ENCODE measurements around the gene ZNF230. TPM values are rescaled to one million over a fixed set of nuclear protein-coding genes. Genes with fewer than 3 reads are reported as not detected.

ZNF230 gene
- polyA plus RNA-seq, 1 experiment, result 4.0 TPM

DNA sequence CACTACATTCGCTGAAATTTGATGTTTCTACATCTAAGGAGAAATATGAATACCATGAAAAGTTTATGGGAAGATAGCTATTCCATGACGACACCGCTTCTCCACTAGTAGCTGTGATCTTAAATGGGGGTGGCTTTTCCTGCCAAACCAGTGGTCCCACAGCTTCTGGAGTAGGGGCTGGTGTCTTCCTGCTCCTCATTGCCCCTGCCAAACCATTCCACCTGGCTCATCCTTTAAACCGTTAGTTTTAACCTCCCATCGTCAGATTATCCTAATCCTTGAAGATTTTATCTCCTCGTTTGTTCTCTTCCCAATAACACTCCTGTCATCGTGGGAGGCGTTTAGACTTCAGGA, 568 bp upstream of the ZNF230 start:
- Histone ChIP-seq H3K27ac (ENCODE audit: low read depth, low read length) (peak overlapping the region; percentile 68), H3K9me3 (ENCODE audit: control insufficient read depth, insufficient read depth, low read length) (peaks cover 7% of the 10 kb centered on the region; the same call in 1 of the 2 replicates), H3K4me3 (ENCODE audit: low read depth, low read length) (peak overlapping the region; percentile 95), H3K27me3 (ENCODE audit: control insufficient read depth, insufficient read depth, low read length) (no peaks in the 10 kb centered on the region)
- ChIA-PET POLR2A (no interaction called here), CTCF (interaction anchor here (1.1 kb wide), 1 partner anchor 193 kb away, joined by 3 read pairs; no protein-coding TSS in a partner anchor)
- DNase-seq (ENCODE audit: low read depth, low spot score), result no peak
- TF ChIP-seq, protein P1, sequence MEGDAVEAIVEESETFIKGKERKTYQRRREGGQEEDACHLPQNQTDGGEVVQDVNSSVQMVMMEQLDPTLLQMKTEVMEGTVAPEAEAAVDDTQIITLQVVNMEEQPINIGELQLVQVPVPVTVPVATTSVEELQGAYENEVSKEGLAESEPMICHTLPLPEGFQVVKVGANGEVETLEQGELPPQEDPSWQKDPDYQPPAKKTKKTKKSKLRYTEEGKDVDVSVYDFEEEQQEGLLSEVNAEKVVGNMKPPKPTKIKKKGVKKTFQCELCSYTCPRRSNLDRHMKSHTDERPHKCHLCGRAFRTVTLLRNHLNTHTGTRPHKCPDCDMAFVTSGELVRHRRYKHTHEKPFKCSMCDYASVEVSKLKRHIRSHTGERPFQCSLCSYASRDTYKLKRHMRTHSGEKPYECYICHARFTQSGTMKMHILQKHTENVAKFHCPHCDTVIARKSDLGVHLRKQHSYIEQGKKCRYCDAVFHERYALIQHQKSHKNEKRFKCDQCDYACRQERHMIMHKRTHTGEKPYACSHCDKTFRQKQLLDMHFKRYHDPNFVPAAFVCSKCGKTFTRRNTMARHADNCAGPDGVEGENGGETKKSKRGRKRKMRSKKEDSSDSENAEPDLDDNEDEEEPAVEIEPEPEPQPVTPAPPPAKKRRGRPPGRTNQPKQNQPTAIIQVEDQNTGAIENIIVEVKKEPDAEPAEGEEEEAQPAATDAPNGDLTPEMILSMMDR (IDR thresholded peaks at IDR 0.05; ENCODE audit: low read depth, low read length), result no peak

DNA sequence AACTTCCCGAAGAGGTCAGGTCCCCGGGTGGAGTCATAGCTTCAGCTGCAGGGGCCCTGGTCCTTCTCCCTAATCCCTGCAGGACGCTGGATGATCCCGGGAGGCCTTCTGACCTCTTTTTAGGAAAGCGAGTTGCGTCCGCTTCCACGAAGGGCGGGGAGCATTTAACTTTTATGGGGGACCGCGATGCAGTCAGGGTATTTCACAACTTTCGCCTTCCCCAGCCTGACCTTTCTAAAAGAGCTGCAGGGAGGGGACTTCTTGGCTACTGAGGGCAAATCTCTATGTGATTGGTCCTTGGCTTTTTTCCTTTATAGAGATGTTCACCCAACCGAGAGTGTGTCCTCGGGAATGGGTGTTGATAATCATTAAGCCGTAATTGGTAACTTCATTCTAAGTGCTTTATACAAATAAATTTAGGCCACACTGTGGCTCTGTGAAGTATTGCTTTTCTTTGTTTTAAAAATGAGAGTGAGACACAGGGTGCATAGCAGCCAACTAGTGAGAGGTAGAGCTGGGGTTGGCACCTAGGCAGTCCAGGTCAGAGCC, 778 bp downstream of the ZNF230 start:
- H3K9me3 ChIP-seq (ENCODE audit: control insufficient read depth, insufficient read depth, low read length), result peaks cover 10% of the 10 kb centered on the region
- ChIA-PET CTCF (interaction anchor here (0.8 kb wide), 1 partner anchor 20 kb away, joined by 3 read pairs; no protein-coding TSS in a partner anchor), POLR2A (no interaction called here)
- H3K27me3 ChIP-seq (ENCODE audit: control insufficient read depth, insufficient read depth, low read length), result no peaks in the 10 kb centered on the region
- H3K4me3 ChIP-seq (ENCODE audit: low read depth, low read length), result peak overlapping the region; percentile 95
- DNase-seq (ENCODE audit: low read depth, low spot score), result no peak
- H3K27ac ChIP-seq (ENCODE audit: low read depth, low read length), result no peak overlapping the region
- TF ChIP-seq, protein P1 (IDR thresholded peaks at IDR 0.05; ENCODE audit: low read depth, low read length), result no peak

DNA sequence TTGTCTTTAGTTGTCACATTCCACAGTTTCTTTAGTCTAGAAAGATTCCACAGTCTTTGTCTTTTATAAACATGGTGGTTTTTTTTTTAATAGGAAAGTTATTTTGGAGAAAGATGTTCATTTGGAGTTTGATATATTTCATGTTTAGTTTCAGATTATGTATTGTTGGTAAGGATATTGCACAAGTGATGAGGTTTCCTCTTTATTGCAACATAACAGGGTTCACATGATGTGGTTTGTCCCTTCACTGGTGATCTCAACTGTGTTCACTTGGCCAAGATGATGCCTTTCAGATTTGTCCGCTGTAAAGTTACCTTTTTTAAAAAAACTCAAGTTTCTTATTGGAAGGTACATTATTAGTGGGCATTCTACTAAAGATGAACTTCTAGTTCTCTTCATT, 3.2 kb downstream of the ZNF230 start:
- Histone ChIP-seq H3K27me3 (ENCODE audit: control insufficient read depth, insufficient read depth, low read length) (no peaks in the 10 kb centered on the region), H3K27ac (ENCODE audit: low read depth, low read length) (no peak overlapping the region), H3K4me3 (ENCODE audit: low read depth, low read length) (no peak overlapping the region), H3K9me3 (ENCODE audit: control insufficient read depth, insufficient read depth, low read length) (peaks cover 28% of the 10 kb centered on the region)
- no peak for DNase-seq (ENCODE audit: low read depth, low spot score)
- ChIA-PET CTCF (no interaction called here), POLR2A (no interaction called here)
- TF ChIP-seq, protein P1 (IDR thresholded peaks at IDR 0.05; ENCODE audit: low read depth, low read length), result no peak

DNA sequence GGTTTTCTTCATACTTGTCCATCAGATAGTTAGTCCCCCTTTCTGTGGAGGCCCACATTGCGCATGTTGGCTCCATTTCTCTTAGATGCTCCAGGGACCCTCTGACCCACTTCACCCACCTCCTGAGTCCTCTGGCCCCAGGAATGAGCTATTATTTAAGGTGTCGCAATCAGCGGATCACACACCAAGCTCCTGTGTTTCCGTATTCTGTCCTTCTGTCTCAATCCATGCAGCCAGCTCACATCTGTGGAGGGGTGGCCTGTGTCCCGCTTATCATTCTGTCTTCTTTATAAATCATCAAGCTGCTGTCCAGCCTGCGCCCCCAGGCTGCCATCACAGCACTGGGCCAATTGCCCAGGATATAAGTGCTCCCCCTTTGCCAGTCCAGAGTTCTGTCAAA, 4.7 kb downstream of the ZNF230 start:
- Histone ChIP-seq H3K4me3 (ENCODE audit: low read depth, low read length) (no peak overlapping the region), H3K27ac (ENCODE audit: low read depth, low read length) (no peak overlapping the region), H3K27me3 (ENCODE audit: control insufficient read depth, insufficient read depth, low read length) (no peaks in the 10 kb centered on the region), H3K9me3 (ENCODE audit: control insufficient read depth, insufficient read depth, low read length) (peaks cover 31% of the 10 kb centered on the region)
- TF ChIP-seq, protein P1 (IDR thresholded peaks at IDR 0.05; ENCODE audit: low read depth, low read length), result no peak
- POLR2A ChIA-PET, result no interaction called here
- DNase-seq (ENCODE audit: low read depth, low spot score), result no peak
- CTCF ChIA-PET, result no interaction called here

DNA sequence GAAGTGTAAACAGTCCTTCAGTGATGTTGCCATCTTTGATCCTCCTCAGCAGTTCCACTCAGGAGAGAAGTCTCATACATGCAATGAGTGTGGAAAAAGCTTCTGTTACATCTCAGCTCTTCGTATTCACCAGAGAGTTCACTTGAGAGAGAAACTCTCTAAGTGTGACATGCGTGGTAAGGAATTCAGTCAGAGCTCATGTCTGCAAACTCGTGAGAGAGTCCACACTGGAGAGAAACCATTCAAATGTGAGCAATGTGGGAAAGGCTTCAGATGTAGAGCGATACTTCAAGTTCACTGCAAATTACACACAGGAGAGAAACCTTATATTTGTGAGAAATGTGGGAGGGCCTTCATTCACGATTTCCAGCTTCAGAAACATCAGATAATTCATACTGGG, 7.7 kb downstream of the ZNF230 start:
- no peak for DNase-seq (ENCODE audit: low read depth, low spot score)
- Histone ChIP-seq H3K4me3 (ENCODE audit: low read depth, low read length) (no peak overlapping the region), H3K9me3 (ENCODE audit: control insufficient read depth, insufficient read depth, low read length) (peaks cover 34% of the 10 kb centered on the region), H3K27ac (ENCODE audit: low read depth, low read length) (no peak overlapping the region), H3K27me3 (ENCODE audit: control insufficient read depth, insufficient read depth, low read length) (no peaks in the 10 kb centered on the region)
- ChIA-PET POLR2A (no interaction called here), CTCF (no interaction called here)
- TF ChIP-seq, protein P1 (IDR thresholded peaks at IDR 0.05; ENCODE audit: low read depth, low read length), result no peak
